ENCODE measurements around the gene KRT78. TPM values are rescaled to one million over a fixed set of nuclear protein-coding genes. Genes with fewer than 3 reads are reported as not detected.

The KRT78 gene
- polyA plus RNA-seq, 1 experiment, result not detected

- no peak for TF ChIP-seq CTCF (IDR thresholded peaks at IDR 0.05; ENCODE audit: insufficient read depth, low read depth, low read length)
- ChIA-PET CTCF (interaction anchor here (1.0 kb wide), 1 partner anchor 157 kb away, joined by 4 read pairs; no protein-coding TSS in a partner anchor), POLR2A (no interaction called here)
- DNase-seq (ENCODE audit: low read depth), result no peak
- Histone ChIP-seq H3K4me3 (ENCODE audit: low read depth, low read length) (no peak overlapping the region), H3K36me3 (ENCODE audit: control insufficient read depth, insufficient read depth, low read length) (no peaks in the 10 kb centered on the region), H3K27me3 (ENCODE audit: control insufficient read depth, insufficient read depth, low read length) (peaks cover 8% of the 10 kb centered on the region)
Observed at GRCh38 chr12:52823761-52824450, 24.9 kb downstream of the KRT78 start.

- ChIA-PET POLR2A (no interaction called here), CTCF (no interaction called here)
- no peak for DNase-seq (ENCODE audit: low read depth)
- no peak for TF ChIP-seq CTCF (IDR thresholded peaks at IDR 0.05; ENCODE audit: insufficient read depth, low read depth, low read length)
- H3K4me3 ChIP-seq (ENCODE audit: low read depth, low read length), result no peak overlapping the region
- peaks cover 11% of the 10 kb centered on the region for H3K27me3 ChIP-seq (ENCODE audit: control insufficient read depth, insufficient read depth, low read length)
- H3K36me3 ChIP-seq (ENCODE audit: control insufficient read depth, insufficient read depth, low read length), result no peaks in the 10 kb centered on the region
Observed at GRCh38 chr12:52822771-52823510, 25.9 kb downstream of the KRT78 start.

GRCh38 chr12:52821826-52822660, 26.8 kb downstream of the KRT78 start:
- ChIA-PET CTCF (interaction anchor here (0.9 kb wide), 1 partner anchor 431 kb away, joined by 3 read pairs; no protein-coding TSS in a partner anchor), POLR2A (no interaction called here)
- no peak for TF ChIP-seq CTCF (IDR thresholded peaks at IDR 0.05; ENCODE audit: insufficient read depth, low read depth, low read length)

GRCh38 chr12:52821071-52821730, 27.6 kb downstream of the KRT78 start:
- ChIA-PET CTCF (interaction anchor here (0.9 kb wide), 1 partner anchor 430 kb away, joined by 3 read pairs; no protein-coding TSS in a partner anchor), POLR2A (no interaction called here)
- Histone ChIP-seq H3K27me3 (ENCODE audit: control insufficient read depth, insufficient read depth, low read length) (peaks cover 14% of the 10 kb centered on the region), H3K36me3 (ENCODE audit: control insufficient read depth, insufficient read depth, low read length) (no peaks in the 10 kb centered on the region), H3K4me3 (ENCODE audit: low read depth, low read length) (no peak overlapping the region)
- no peak for TF ChIP-seq CTCF (IDR thresholded peaks at IDR 0.05; ENCODE audit: insufficient read depth, low read depth, low read length)
- no peak for DNase-seq (ENCODE audit: low read depth)

More at GRCh38 chr12:52821826-52822660, 26.8 kb downstream of the KRT78 start:
- Histone ChIP-seq H3K4me3 (ENCODE audit: low read depth, low read length) (no peak overlapping the region), H3K27me3 (ENCODE audit: control insufficient read depth, insufficient read depth, low read length) (peaks cover 14% of the 10 kb centered on the region), H3K36me3 (ENCODE audit: control insufficient read depth, insufficient read depth, low read length) (no peaks in the 10 kb centered on the region)
- DNase-seq (ENCODE audit: low read depth), result no peak

Data from BJ (cell line).